K562 (cell line): Measurements from ENCODE around the gene TTC33. TPM values are rescaled to one million over a fixed set of nuclear protein-coding genes. Genes with fewer than 3 reads are reported as not detected.

Experiments used
- AFF4 ChIP-seq: sonication (generic); formaldehyde crosslinking; IDR thresholded peaks from 2 replicates; pipeline ENCODE4 v1.8.0; 2023; ENCODE audit warnings: mild to moderate bottlenecking, missing genetic modification reagents
- ATF4 ChIP-seq: fragments of 450-650 bp; formaldehyde crosslinking; IDR thresholded peaks from 2 replicates; pipeline ENCODE4 v1.4.0; 2022; ENCODE audit warnings: mild to moderate bottlenecking, moderate library complexity
- CREB3 ChIP-seq: fragments of 450-650 bp; conservative IDR thresholded peaks from 2 replicates; pipeline ENCODE4 v1.6.1; 2016; ENCODE audit warnings: missing genetic modification characterization, low read depth, mild to moderate bottlenecking, missing compliant biosample characterization, moderate library complexity
- DPF2 ChIP-seq: fragments of 450-650 bp; IDR thresholded peaks from 2 replicates; pipeline ENCODE4 v1.6.1; 2016
- HDAC1 ChIP-seq, 2 experiments: fragments of 450-650 bp; IDR thresholded peaks; 2 replicates each; pipeline ENCODE4 v1.6.1; 2016 to 2017; ENCODE audit warnings: inconsistent platforms in 1 of 2, mild to moderate bottlenecking in 1 of 2, moderate library complexity in 1 of 2
- LARP7 ChIP-seq: fragments of 450-650 bp; IDR thresholded peaks from 2 replicates; pipeline ENCODE4 v1.6.1; 2016
- NR4A1 ChIP-seq, 2 experiments: fragments of 250-450 bp in 1 of 2; fragments of 450-650 bp in 1 of 2; sonication (Bioruptor Pico) in 1 of 2; IDR thresholded peaks; 2 replicates each; pipeline versions ENCODE4 v1.4.0 to v1.6.1; 2016 to 2020; ENCODE audit warnings: mild to moderate bottlenecking in 2 of 2, missing compliant biosample characterization in 1 of 2, missing genetic modification characterization in 1 of 2, moderate library complexity in 1 of 2
- PKNOX1 ChIP-seq: fragments of 450-650 bp; IDR thresholded peaks from 2 replicates; pipeline ENCODE4 v1.6.1; 2016
- RFX5 ChIP-seq: IDR thresholded peaks from 2 replicates; pipeline ENCODE4 v1.6.1; 2011; ENCODE audit warnings: low read depth, mild to moderate bottlenecking, improper control_type of control experiment, low read length
- RHOXF2B ChIP-seq: fragments of 250-450 bp; sonication (Bioruptor Pico); conservative IDR thresholded peaks from 2 replicates; pipeline ENCODE4 v1.5.1; 2021
- SP1 ChIP-seq: sonication (generic); formaldehyde crosslinking; IDR thresholded peaks from 2 replicates; pipeline ENCODE4 v1.8.1; 2022; ENCODE audit warnings: mild to moderate bottlenecking, missing genetic modification reagents
- TARDBP ChIP-seq: fragments of 450-650 bp; IDR thresholded peaks from 2 replicates; pipeline ENCODE4 v1.6.1; 2016
- TEAD1 ChIP-seq, 2 experiments: fragments of 450-650 bp in 1 of 2; sonication (generic) in 1 of 2; formaldehyde crosslinking; IDR thresholded peaks; 2 replicates each; pipeline versions ENCODE4 v1.4.0 to v1.8.0; 2020 to 2022; ENCODE audit warnings: mild to moderate bottlenecking in 2 of 2, missing genetic modification reagents in 1 of 2
- ZNF282 ChIP-seq: sonication (generic); formaldehyde crosslinking; IDR thresholded peaks from 2 replicates; pipeline ENCODE4 v1.8.1; 2023; ENCODE audit warnings: missing genetic modification reagents
- polyA plus RNA-seq, 8 experiments: library from polyadenylated mRNA; depleted of rRNA in 4 of 8; stranded (reverse) in 5 of 8; unstranded in 3 of 8; fragments of >200 nt; fragmentation: Nextera tagmentation in 2 of 8; fragmentation: Illumina TruSeq in 1 of 8; extraction: Ambion mirVana in 2 of 8; extraction: Trizol in 1 of 8; gene quantifications; 2 replicates each; pipeline versions ENCODE4 v1.2.1 to v1.2.3, GENCODE V29; 2011 to 2014; ENCODE audit warnings: inconsistent platforms in 1 of 8, missing spikeins in 1 of 8
- total RNA-seq, 7 experiments: library from RNA; depleted of rRNA in 6 of 7; stranded (reverse); fragments of >200 nt in 6 of 7; fragmentation: Illumina TruSeq in 2 of 7; extraction: Trizol in 2 of 7; gene quantifications; 2 replicates each; pipeline versions ENCODE4 v1.2.1 to v1.2.3, GENCODE V29; 2011 to 2021; ENCODE audit warnings: low replicate concordance in 1 of 7
- TF ChIP-seq, protein P1 (sequence below): sonication (generic); formaldehyde crosslinking; IDR thresholded peaks from 2 replicates; pipeline ENCODE4 v1.4.0; 2020; ENCODE audit warnings: mild to moderate bottlenecking, missing genetic modification reagents
- TF ChIP-seq, protein P2 (sequence below): fragments of 450-650 bp; IDR thresholded peaks from 2 replicates; pipeline ENCODE4 v1.7.0; 2016; ENCODE audit warnings: borderline replicate concordance

The TTC33 gene
- total and polyA plus RNA-seq, 9 of the 15 experiments (the other 6 are each of a cell fraction or from before 2014, with no cell fraction given), result 11.5 to 24.9 (median 21.1) TPM

DNA sequence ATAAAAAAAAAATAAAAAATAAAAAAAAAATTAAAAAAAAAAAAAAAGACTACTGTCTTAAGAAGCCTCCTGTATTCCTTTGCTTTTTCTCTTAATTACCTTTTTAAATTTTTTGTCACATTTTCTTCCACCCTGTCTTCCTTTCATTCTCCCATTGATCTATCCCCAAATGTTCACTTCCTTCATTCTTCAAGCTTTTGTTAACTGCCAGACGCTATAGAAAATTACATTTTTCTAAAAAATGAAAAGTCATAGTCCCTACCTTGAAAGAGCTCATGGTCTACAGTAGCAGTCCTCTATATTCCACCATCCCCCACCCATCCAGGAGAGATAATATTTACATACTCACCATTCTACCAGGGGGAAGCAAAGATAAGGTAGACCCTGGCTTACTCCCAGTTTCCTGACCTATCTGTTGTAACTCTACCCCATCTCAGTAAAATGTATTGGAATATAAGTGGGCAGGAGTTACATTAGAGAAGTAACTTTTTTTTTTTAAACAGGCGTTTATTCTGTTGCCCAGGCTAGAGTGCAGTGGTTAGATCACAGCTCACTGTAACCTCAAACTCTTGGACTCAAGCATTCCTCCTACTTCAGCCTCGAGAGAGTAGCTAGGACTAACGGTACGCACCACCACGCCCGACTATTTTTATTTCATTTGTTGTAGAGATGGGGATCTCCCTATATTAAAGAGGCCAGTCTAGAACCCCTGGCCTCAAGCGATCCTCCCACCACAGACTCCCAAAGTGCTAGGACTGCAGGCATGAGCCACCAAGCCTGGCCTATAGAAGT lies 46.2 kb upstream of the TTC33 start (continued):
- no peak for TF ChIP-seq PKNOX1
- peak; percentile 8; the same call in 1 of the 2 replicates for TF ChIP-seq ATF4
- TF ChIP-seq HDAC1 (IDR thresholded peaks at IDR 0.05), result peak; percentile 68 to 79; a peak in 3 of 4 replicates
- no peak for TF ChIP-seq RFX5
- TF ChIP-seq CREB3 (tag), result peak; percentile 84
- TF ChIP-seq DPF2, result peak; percentile 99
- 0 out of 2 replicates have a peak, but pooled peaks have one; percentile 49 for TF ChIP-seq AFF4 (CRISPR knock-in tag)
- TF ChIP-seq, protein P1, sequence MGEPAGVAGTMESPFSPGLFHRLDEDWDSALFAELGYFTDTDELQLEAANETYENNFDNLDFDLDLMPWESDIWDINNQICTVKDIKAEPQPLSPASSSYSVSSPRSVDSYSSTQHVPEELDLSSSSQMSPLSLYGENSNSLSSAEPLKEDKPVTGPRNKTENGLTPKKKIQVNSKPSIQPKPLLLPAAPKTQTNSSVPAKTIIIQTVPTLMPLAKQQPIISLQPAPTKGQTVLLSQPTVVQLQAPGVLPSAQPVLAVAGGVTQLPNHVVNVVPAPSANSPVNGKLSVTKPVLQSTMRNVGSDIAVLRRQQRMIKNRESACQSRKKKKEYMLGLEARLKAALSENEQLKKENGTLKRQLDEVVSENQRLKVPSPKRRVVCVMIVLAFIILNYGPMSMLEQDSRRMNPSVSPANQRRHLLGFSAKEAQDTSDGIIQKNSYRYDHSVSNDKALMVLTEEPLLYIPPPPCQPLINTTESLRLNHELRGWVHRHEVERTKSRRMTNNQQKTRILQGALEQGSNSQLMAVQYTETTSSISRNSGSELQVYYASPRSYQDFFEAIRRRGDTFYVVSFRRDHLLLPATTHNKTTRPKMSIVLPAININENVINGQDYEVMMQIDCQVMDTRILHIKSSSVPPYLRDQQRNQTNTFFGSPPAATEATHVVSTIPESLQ (CRISPR knock-in tag), result no peak
- no peak for TF ChIP-seq NR4A1 (CRISPR knock-in tag; IDR thresholded peaks at IDR 0.05)
- no peak; the same call in 1 of the 2 replicates for TF ChIP-seq NR4A1 (tag; IDR thresholded peaks at IDR 0.05)
- TF ChIP-seq SP1, result 0 out of 2 replicates have a peak, but pooled peaks have one; percentile 37
- 0 out of 2 replicates have a peak, but pooled peaks have one; percentile 26 for TF ChIP-seq RHOXF2B (CRISPR knock-in tag)
- no peak for TF ChIP-seq ZNF282 (CRISPR knock-in tag)
- TF ChIP-seq LARP7, result no peak
- TF ChIP-seq TARDBP, result peak; percentile 79; the same call in 1 of the 2 replicates
- TF ChIP-seq TEAD1 (CRISPR knock-in tag; IDR thresholded peaks at IDR 0.05), result peak; percentile 43 to 67; a peak in 2 of 4 replicates
- TF ChIP-seq, protein P2, sequence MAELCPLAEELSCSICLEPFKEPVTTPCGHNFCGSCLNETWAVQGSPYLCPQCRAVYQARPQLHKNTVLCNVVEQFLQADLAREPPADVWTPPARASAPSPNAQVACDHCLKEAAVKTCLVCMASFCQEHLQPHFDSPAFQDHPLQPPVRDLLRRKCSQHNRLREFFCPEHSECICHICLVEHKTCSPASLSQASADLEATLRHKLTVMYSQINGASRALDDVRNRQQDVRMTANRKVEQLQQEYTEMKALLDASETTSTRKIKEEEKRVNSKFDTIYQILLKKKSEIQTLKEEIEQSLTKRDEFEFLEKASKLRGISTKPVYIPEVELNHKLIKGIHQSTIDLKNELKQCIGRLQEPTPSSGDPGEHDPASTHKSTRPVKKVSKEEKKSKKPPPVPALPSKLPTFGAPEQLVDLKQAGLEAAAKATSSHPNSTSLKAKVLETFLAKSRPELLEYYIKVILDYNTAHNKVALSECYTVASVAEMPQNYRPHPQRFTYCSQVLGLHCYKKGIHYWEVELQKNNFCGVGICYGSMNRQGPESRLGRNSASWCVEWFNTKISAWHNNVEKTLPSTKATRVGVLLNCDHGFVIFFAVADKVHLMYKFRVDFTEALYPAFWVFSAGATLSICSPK, result no peak
